LNCAP (cell line): ENCODE results near the gene C6orf15.

Experiments
- TF ChIP-seq, protein P1 (sequence below): fragments of 450-650 bp; IDR thresholded peaks from 2 replicates; pipeline ENCODE4 v1.5.1; 2017; ENCODE audit warnings: mild to moderate bottlenecking

C6orf15 gene

DNA sequence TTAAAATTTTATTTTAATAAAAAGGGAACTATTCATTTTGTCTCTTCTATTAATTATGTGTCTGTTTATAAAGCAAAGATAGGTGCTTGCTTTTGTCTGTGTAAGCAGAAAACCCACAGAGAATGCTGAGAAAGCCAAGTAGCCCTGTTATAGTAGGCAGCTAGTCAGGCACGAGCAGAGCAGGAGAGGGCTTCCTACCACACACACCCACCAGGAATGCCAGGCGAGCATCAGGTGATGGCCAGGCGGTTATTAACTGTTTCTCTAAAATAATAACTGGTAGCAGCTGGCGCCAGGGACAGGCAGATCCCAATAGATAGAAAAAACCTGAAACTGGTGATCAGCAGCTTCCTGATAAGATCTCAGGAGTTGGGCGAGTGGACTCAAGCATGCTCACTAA is 15.7 kb downstream of the C6orf15 start:
- TF ChIP-seq, protein P1, sequence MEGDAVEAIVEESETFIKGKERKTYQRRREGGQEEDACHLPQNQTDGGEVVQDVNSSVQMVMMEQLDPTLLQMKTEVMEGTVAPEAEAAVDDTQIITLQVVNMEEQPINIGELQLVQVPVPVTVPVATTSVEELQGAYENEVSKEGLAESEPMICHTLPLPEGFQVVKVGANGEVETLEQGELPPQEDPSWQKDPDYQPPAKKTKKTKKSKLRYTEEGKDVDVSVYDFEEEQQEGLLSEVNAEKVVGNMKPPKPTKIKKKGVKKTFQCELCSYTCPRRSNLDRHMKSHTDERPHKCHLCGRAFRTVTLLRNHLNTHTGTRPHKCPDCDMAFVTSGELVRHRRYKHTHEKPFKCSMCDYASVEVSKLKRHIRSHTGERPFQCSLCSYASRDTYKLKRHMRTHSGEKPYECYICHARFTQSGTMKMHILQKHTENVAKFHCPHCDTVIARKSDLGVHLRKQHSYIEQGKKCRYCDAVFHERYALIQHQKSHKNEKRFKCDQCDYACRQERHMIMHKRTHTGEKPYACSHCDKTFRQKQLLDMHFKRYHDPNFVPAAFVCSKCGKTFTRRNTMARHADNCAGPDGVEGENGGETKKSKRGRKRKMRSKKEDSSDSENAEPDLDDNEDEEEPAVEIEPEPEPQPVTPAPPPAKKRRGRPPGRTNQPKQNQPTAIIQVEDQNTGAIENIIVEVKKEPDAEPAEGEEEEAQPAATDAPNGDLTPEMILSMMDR, result no peak

DNA sequence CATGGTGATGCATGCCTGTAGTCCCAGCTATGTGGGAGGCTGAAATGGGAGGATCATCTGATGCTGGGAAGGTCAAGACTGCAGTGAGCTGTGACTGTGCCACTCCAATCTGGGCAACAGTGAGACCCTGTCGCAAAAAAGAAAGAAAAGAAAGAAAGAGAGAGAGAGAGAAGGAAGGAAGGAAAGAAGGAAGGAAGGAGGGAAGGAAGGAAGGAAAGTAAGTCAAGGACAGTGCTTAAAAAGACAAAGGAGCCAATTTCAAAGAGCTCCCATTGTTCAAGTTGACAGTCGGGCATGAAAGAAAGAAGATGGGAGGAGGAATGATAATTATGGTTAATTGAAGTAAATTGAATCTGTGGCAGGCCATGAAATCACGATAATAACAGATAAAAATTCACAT is 16.2 kb downstream of the C6orf15 start:
- TF ChIP-seq, protein P1, result no peak

DNA sequence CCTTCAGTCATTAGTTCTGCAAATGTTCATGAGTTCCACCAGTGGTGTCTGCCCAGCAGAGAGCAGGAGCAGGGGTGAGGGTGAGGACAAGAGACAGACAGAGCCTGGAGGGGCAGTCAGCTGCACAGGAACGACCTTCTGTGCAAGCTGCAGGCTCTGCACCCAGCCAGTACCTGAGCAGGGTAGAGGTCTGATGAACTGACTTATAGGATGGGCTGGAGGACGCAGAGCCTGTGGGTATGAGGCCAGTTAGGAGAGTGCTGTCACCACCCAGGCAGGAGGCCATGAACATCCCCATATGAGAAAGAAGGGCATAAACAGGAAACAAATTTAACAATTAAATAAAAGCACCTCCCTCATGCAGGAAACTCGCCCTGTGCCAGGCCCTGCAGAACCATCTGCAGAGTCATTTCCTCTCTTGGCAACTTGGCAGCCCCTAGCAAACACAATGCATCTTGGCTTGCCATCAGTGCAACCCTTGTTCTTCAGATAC is 17.9 kb downstream of the C6orf15 start:
- TF ChIP-seq, protein P1, result no peak

DNA sequence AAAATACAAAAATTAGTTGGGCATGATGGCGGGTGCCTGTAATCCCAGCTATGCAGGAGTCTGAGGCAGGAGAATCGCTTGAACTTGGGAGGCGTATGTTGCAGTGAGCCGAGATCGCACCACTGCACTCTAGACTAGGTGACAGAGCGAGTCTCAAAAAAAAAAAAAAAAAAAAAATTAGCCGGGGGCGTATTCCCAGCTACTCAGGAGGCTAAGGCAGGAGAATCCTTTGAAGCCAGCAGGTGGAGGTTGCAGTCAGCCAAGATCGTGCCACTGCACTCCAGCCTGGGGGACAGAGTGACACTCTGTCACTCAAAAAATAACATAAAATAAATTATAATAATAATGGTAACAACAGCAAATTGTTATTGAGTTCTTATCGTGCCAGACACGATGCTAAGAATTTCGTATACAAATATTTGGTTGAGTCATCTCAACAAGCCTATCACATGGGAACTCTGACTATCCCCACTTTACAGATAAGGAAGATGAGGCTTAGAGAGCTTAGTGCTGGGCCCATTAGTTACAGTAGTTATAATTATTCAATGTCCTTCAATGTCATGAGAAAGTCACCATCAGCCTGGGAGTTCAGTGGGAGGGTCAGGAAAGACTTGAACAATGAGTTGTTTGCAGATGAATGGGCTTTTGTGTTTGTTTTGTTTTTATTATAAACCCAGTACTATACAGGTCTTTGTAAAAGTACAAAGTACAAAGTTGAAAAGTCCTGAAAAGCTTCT is 19.4 kb downstream of the C6orf15 start:
- TF ChIP-seq, protein P1, result no peak

DNA sequence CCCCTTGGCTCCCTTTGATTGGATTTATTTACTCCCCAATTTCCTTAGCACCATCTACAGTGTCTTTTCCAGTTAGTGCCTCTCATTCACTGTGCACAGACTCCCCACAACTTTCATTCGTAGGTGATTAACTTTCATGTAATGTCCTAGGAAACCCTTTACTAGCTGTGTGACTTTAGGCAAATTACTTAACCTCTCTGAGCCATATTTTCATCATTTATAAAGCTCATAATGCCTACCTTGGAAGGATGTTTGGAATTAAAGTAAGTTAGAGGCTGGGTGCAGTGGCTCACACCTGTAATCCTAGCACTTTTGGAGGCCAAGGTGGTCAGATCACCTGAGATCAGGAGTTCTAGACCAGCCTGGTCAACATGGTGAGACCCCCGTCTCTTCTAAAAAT is 20.1 kb downstream of the C6orf15 start:
- TF ChIP-seq, protein P1, result no peak

DNA sequence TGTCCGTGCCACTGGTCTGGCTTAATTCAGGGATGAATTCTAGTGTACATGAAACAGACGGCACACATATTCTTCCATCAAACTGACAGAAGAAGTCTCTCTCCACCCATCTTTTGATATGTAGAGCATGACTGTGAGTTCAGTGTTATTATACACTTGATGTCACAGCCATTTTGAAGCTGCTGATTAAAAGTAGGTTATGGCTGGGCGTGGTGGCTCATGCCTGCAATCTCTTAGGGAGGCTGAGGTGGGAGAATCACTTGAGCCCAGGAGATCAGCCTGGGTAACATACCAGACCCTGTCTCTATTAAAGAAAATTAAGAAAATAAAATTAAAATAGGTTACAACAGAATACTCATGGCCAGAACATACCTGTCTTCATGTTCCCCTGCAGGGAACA is 20.7 kb downstream of the C6orf15 start:
- TF ChIP-seq, protein P1, result no peak

DNA sequence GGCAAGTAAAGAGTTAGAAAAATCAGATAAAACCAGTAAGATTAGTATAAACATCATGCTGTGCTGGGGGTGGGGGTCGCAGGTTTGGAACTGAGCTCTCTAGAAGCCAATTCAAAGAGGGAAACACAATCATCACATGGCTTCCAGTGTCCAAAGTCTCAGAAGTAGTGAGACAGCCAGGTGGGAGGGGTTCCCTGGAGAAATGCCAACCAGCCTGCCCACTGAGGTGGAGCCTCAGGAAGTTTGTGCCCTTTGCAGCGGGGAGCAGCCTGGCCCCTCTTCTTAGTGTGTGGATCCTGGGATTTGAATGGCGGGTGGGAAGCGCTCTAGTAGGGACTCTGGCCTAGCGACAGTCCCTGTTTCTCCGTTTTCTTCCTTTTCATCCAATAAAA is 21.4 kb downstream of the C6orf15 start:
- TF ChIP-seq, protein P1, result no peak
